GM23338 (cell line): ENCODE results near the gene CABLES1. TPM values are rescaled to one million over a fixed set of nuclear protein-coding genes. Genes with fewer than 3 reads are reported as not detected.

Source experiments
- ATAC-seq: fragments of 200-7000 bp; cut with Tn5 transposase; 3 replicates; pipeline ENCODE4 v1.9.1; 2020
- DNase-seq: peaks from one replicate; pipeline ENCODE4 v3.0.0-alpha.2; 2015; ENCODE audit warnings: low spot score
- H2AFZ ChIP-seq: fragments of 200-600 bp; sonication (generic); 2 replicates; pipeline ENCODE4 v1.8.0; 2016; ENCODE audit warnings: antibody characterized with exemption, mild to moderate bottlenecking, moderate library complexity
- H3F3A ChIP-seq: fragments of 200-600 bp; sonication (generic); replicated peaks from 2 replicates; pipeline ENCODE4 v1.8.0; 2017; ENCODE audit warnings: antibody characterized with exemption, mixed run types, low read depth
- H3K27ac ChIP-seq: fragments of 200-600 bp; sonication (generic); 2 replicates; pipeline ENCODE4 v1.6.1; 2016; ENCODE audit warnings: low read depth
- H3K27me3 ChIP-seq: fragments of 200-600 bp; sonication (generic); 2 replicates; pipeline ENCODE4 v1.8.0; 2016; ENCODE audit warnings: mild to moderate bottlenecking, mixed run types, moderate library complexity; ENCODE audit not compliant: insufficient read depth
- H3K36me3 ChIP-seq: fragments of 200-600 bp; sonication (generic); 2 replicates; pipeline ENCODE4 v1.8.0; 2016; ENCODE audit warnings: mild to moderate bottlenecking; ENCODE audit not compliant: insufficient read depth
- H3K4me1 ChIP-seq: fragments of 200-600 bp; sonication (generic); 2 replicates; pipeline ENCODE4 v1.8.0; 2016; ENCODE audit warnings: mild to moderate bottlenecking, moderate library complexity; ENCODE audit not compliant: insufficient read depth
- H3K4me2 ChIP-seq: fragments of 200-600 bp; sonication (generic); 2 replicates; pipeline ENCODE4 v1.7.1; 2017; ENCODE audit warnings: mixed run types
- H3K4me3 ChIP-seq: fragments of 200-600 bp; sonication (generic); 2 replicates; pipeline ENCODE4 v1.6.1; 2016; ENCODE audit warnings: mixed run types
- H3K79me2 ChIP-seq: fragments of 200-600 bp; sonication (generic); replicated peaks from 2 replicates; pipeline ENCODE4 v1.8.0; 2017; ENCODE audit warnings: mild to moderate bottlenecking; ENCODE audit not compliant: insufficient read depth
- H3K9me2 ChIP-seq: fragments of 200-600 bp; sonication (generic); 2 replicates; pipeline ENCODE4 v1.8.0; 2017; ENCODE audit not compliant: insufficient read depth
- H4K20me1 ChIP-seq: fragments of 200-600 bp; sonication (generic); replicated peaks from 2 replicates; pipeline ENCODE4 v1.8.0; 2017; ENCODE audit warnings: mild to moderate bottlenecking; ENCODE audit not compliant: insufficient read depth
- H3K27ac Mint-ChIP-seq: 2 replicates; pipeline ENCODE4 v1.8.0; 2020; ENCODE audit warnings: inconsistent platforms, mild to moderate bottlenecking, moderate library complexity, mixed read lengths
- H3K27me3 Mint-ChIP-seq: 3 replicates; pipeline ENCODE4 v1.8.0; 2022; ENCODE audit warnings: low read depth, mild to moderate bottlenecking, moderate library complexity, mixed read lengths, inconsistent platforms; ENCODE audit not compliant: insufficient read depth, poor library complexity
- H3K36me3 Mint-ChIP-seq: 3 replicates; pipeline ENCODE4 v1.8.0; 2021; ENCODE audit warnings: low read depth, mild to moderate bottlenecking, inconsistent platforms, moderate library complexity, mixed read lengths
- H3K4me1 Mint-ChIP-seq: 3 replicates; pipeline ENCODE4 v1.8.0; 2020; ENCODE audit warnings: mild to moderate bottlenecking, inconsistent platforms, mixed read lengths
- H3K4me3 Mint-ChIP-seq: 3 replicates; pipeline ENCODE4 v1.8.0; 2021; ENCODE audit warnings: moderate library complexity, mild to moderate bottlenecking, inconsistent platforms, mixed read lengths
- H3K9me3 Mint-ChIP-seq: 3 replicates; pipeline ENCODE4 v1.8.0; 2020; ENCODE audit warnings: moderate library complexity, mild to moderate bottlenecking, inconsistent platforms, mixed read lengths
- CTCF ChIP-seq, 2 experiments: fragments of 200-600 bp in 1 of 2; sonication (generic) in 1 of 2; conservative IDR thresholded peaks; 2 replicates each; pipeline versions ENCODE4 v1.5.1 to v1.6.1; 2016 to 2017; ENCODE audit warnings: antibody characterized with exemption in 2 of 2, low read depth in 2 of 2, mild to moderate bottlenecking in 2 of 2, moderate library complexity in 1 of 2
- ETS1 ChIP-seq: IDR thresholded peaks from 2 replicates; pipeline ENCODE4 v1.6.1; 2016; ENCODE audit warnings: antibody characterized with exemption
- EZH2 ChIP-seq: fragments of 200-600 bp; sonication (generic); IDR thresholded peaks from one replicate; pipeline ENCODE4 v1.8.0; 2017; ENCODE audit warnings: antibody characterized with exemption, mild to moderate bottlenecking, low read depth; ENCODE audit not compliant: unreplicated experiment
- NANOG ChIP-seq: IDR thresholded peaks from 2 replicates; pipeline ENCODE4 v1.6.1; 2016; ENCODE audit warnings: antibody characterized with exemption, borderline replicate concordance
- POLR2AphosphoS5 ChIP-seq: IDR thresholded peaks from 2 replicates; pipeline ENCODE4 v1.6.1; 2016; ENCODE audit warnings: antibody characterized with exemption, low read depth
- REST ChIP-seq: IDR thresholded peaks from one replicate; pipeline ENCODE4 v1.6.1; 2018; ENCODE audit warnings: antibody characterized with exemption; ENCODE audit not compliant: unreplicated experiment
- STAT1 ChIP-seq: IDR thresholded peaks from one replicate; pipeline ENCODE4 v1.6.1; 2016; ENCODE audit warnings: antibody characterized with exemption; ENCODE audit not compliant: unreplicated experiment
- ZNF114 ChIP-seq: fragments of 250-450 bp; sonication (Bioruptor Pico); IDR thresholded peaks from 2 replicates; pipeline ENCODE4 v1.5.0; 2020; ENCODE audit warnings: mild to moderate bottlenecking, moderate library complexity
- polyA plus RNA-seq: library from polyadenylated mRNA; unstranded; fragments of >200 nt; fragmentation: Nextera tagmentation; extraction: Ambion mirVana; gene quantifications from 2 replicates; pipeline ENCODE4 v1.2.1, GENCODE V29; 2016
- total RNA-seq: library from RNA; depleted of rRNA; stranded (reverse); fragments of >200 nt; shearing (Covaris generic); gene quantifications from 2 replicates; pipeline ENCODE4 v1.2.3, GENCODE V29; 2014

Gene CABLES1
- total and polyA plus RNA-seq, 2 experiments from 2014 or later, result 2.6 to 12.4 TPM

GRCh38 chr18:23243178-23243577 lies 107.9 kb downstream of the CABLES1 start:
- Mint-ChIP-seq H3K27ac (no peak overlapping the region), H3K36me3 (peaks cover 52% of the 10 kb centered on the region)
- no peaks in the 10 kb centered on the region; the same call in 1 of the 2 replicates for H3F3A ChIP-seq

More at GRCh38 chr18:23243178-23243577, 107.9 kb downstream of the CABLES1 start:
- H2AFZ ChIP-seq, result no peak overlapping the region
- Mint-ChIP-seq H3K27me3 (no peaks in the 10 kb centered on the region), H3K4me3 (no peak overlapping the region), H3K9me3 (peaks cover 7% of the 10 kb centered on the region), H3K4me1 (peaks cover 31% of the 10 kb centered on the region)
- no peak overlapping the region for H3K4me3 ChIP-seq
- peaks cover 35% of the 10 kb centered on the region for H3K4me1 ChIP-seq
- H3K27me3 ChIP-seq, result no peaks in the 10 kb centered on the region
- ATAC-seq (peak; percentile 75), DNase-seq (peak; percentile 54)
- no peaks in the 10 kb centered on the region for H3K79me2 ChIP-seq
- no peaks in the 10 kb centered on the region for H3K9me2 ChIP-seq
- H3K27ac ChIP-seq, result 0 out of 2 replicates have a peak overlapping the region, but pooled peaks have one; percentile 10
- H4K20me1 ChIP-seq, result no peaks in the 10 kb centered on the region
- H3K4me2 ChIP-seq, result no peak overlapping the region
- H3K36me3 ChIP-seq, result no peaks in the 10 kb centered on the region; the same call in 1 of the 2 replicates
- TF ChIP-seq CTCF (conservative IDR thresholded peaks at IDR 0.05; ENCODE audit: low read depth in 2 of 2) (peak; percentile 38 to 55; a peak in 3 of 4 replicates), REST (no peak), ETS1 (no peak), ZNF114 (no peak), POLR2AphosphoS5 (no peak), EZH2 (no peak), NANOG (no peak), STAT1 (no peak)
